Peyer's patch (tissue), 4 donors: Measurements from ENCODE around the gene FOSL1. TPM values are rescaled to one million over a fixed set of nuclear protein-coding genes. Genes with fewer than 3 reads are reported as not detected.
"Not testable (repeated sequence)": the region's sequence is repeated elsewhere in the genome, so short reads cannot be mapped to it uniquely, and the experiment has no call there.

Experiments
- DNase-seq, 3 donors: peaks; one replicate each; pipeline ENCODE4 v3.0.0-alpha.2; 2017 to 2019
- H3K27ac ChIP-seq, 4 donors: fragments of 200-600 bp; sonication (generic); one replicate each; pipeline ENCODE4 v1.5.1; 2016 to 2019
- H3K27me3 ChIP-seq, 2 donors: fragments of 200-600 bp; sonication (generic); one replicate each; pipeline ENCODE4 v1.5.1; 2019
- H3K36me3 ChIP-seq, 3 donors: fragments of 200-600 bp; sonication (generic); one replicate each; pipeline ENCODE4 v1.5.1; 2016 to 2019
- H3K4me1 ChIP-seq, 4 donors: fragments of 200-600 bp; sonication (generic); one replicate each; pipeline ENCODE4 v1.5.1; 2016 to 2019
- H3K4me3 ChIP-seq, 4 donors: fragments of 200-600 bp; sonication (generic); 1 replicate in 3 of 4; 2 replicates in 1 of 4; pipeline ENCODE4 v1.5.1; 2016 to 2019; ENCODE audit warnings: mild to moderate bottlenecking in 1 of 4
- H3K9me3 ChIP-seq, 4 donors: fragments of 200-600 bp; sonication (generic); one replicate each; pipeline ENCODE4 v1.5.1; 2016 to 2019; ENCODE audit warnings: mild to moderate bottlenecking in 1 of 4
- POLR2A ChIP-seq, 2 donors: fragments of 450-650 bp; IDR thresholded peaks; one replicate each; pipeline ENCODE4 v1.5.1; 2017; ENCODE audit warnings: antibody characterized with exemption in 2 of 2, mild to moderate bottlenecking in 2 of 2, moderate library complexity in 2 of 2
- total RNA-seq, 4 donors: library from RNA; depleted of rRNA; stranded (reverse); fragments of >200 nt; gene quantifications; one replicate each; pipeline ENCODE4 v1.1.0, GENCODE V29; 2016
- TF ChIP-seq, protein P1 (sequence below), 6 experiments: fragments of 450-650 bp in 4 of 6; fragments of 200-600 bp in 2 of 6; sonication (generic) in 1 of 6; IDR thresholded peaks; one replicate each; pipeline ENCODE4 v1.5.1; 2017 to 2019; ENCODE audit warnings: antibody characterized with exemption in 6 of 6, mild to moderate bottlenecking in 3 of 6, moderate library complexity in 1 of 6

The FOSL1 gene
- total RNA-seq, 4 donors from 2014 or later, result 1.5 to 7.4 (median 1.7) TPM; not detected in 1

DNA sequence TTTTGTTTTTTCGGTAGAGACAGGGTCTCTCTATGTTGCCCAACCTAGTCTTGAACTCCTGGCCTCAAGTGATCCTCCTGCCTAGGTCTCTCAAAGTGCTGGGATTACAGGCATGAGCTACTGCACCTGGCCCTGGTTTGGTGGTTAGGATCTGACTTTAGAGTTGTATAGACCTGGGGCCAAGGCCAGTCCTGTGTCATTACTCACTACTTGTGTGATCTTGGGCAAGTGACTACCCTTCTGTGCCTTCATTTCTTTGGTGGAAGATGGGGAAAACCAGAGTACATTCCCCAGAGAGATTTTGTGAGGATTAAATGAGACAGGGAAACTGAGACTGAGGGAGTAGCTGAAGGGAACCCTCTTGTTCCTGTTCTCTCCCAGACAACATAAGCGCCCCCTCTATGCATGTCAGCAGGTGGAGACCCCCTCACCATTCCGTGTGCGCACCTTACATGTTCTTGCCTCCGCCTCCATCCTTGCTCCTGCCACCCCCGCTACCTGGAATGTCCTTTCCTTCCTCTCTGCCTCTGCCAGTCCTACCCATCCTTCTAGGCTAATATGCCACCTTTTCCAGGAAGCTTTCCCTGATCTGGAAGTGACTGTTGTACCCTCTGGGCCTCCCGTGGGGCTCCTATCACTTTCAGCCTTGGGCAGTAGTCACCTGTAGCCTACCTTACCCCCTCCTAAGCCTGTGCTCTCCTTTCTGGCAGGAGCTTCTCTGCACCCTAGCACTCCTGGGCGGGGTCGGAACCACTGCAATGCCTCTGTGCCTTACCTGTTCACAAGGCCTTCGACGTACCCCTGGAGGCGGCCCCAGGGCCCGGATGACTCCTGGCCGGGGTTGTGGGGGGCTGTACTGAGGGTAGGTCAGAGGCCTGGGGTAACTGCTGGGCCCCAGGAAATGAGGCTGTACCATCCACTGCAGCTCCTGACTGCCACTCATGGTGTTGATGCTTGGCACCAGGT is 3.9 kb downstream of the FOSL1 start:
- Histone ChIP-seq H3K27me3 (peaks cover 0 to 5% of the 10 kb centered on the region in 2 donors), H3K4me1 (peaks cover 10 to 46% (median 36%) of the 10 kb centered on the region in 4 donors), H3K27ac (no peak overlapping the region), H3K4me3 (no peak overlapping the region), H3K9me3 (no peaks in the 10 kb centered on the region), H3K36me3 (no peaks in the 10 kb centered on the region)
- DNase-seq, result no peak
- TF ChIP-seq, protein P1, sequence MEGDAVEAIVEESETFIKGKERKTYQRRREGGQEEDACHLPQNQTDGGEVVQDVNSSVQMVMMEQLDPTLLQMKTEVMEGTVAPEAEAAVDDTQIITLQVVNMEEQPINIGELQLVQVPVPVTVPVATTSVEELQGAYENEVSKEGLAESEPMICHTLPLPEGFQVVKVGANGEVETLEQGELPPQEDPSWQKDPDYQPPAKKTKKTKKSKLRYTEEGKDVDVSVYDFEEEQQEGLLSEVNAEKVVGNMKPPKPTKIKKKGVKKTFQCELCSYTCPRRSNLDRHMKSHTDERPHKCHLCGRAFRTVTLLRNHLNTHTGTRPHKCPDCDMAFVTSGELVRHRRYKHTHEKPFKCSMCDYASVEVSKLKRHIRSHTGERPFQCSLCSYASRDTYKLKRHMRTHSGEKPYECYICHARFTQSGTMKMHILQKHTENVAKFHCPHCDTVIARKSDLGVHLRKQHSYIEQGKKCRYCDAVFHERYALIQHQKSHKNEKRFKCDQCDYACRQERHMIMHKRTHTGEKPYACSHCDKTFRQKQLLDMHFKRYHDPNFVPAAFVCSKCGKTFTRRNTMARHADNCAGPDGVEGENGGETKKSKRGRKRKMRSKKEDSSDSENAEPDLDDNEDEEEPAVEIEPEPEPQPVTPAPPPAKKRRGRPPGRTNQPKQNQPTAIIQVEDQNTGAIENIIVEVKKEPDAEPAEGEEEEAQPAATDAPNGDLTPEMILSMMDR (IDR thresholded peaks at IDR 0.05), result no peak
- TF ChIP-seq POLR2A (IDR thresholded peaks at IDR 0.05), result no peak

DNA sequence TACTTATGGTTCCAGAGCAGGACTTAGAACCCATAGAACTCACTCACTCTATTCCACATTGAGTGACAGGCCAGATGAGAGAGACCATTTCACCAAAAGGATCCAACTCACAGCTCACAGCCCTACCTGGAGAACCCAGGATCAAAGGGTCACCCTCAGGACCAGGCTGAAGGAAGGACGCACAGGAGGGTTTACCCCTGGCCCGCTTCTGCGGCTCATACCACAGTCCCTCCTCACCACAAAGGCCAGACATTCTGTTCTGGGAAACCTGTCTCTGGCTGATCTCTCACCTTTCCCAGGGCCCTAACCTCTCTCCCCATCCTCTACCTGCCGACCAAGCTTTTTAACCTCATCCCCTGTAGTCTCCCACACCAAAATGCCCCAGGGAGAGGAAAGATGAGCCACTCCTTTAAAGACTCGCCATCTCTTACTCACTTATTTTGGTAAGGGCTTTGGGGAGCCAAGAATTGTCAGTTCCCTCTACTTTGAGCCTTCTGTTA is 4.7 kb downstream of the FOSL1 start:
- H3K36me3 ChIP-seq, result no peaks in the 10 kb centered on the region
- no peak overlapping the region for H3K4me3 ChIP-seq
- no peak for DNase-seq
- TF ChIP-seq POLR2A (IDR thresholded peaks at IDR 0.05), result no peak
- TF ChIP-seq, protein P1 (IDR thresholded peaks at IDR 0.05), result no peak
- H3K27ac ChIP-seq, result no peak overlapping the region
- H3K9me3 ChIP-seq, result no peaks in the 10 kb centered on the region
- H3K4me1 ChIP-seq, result peaks cover 10 to 49% (median 37%) of the 10 kb centered on the region in 4 donors
- H3K27me3 ChIP-seq, result peaks cover 0 to 5% of the 10 kb centered on the region in 2 donors

DNA sequence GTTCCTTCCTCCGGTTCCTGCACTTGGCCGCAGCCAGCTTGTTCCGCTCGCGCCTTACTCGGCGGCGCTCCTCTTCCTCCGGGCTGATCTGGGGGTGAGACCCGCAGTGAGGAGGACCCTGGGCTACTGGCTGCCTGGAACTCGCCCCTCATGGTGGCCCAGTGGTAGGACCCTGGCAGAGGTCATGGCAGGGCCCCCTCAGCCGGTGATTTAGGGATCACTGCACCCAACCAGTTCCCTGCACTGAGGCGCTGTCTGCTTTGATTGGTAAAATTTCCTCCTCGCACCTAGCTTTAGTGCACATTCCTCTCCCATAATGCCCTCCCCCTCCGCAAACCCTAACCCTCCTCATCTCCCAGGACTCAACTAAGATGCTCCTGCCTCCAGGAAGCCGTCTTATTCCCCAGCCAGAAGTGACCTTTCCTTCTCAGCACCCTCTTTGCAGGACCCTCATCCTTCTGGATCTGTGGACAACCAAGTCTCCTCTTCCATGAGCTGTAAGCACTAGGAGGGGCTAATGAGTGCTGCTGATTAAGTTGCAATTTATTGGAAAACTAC is 6.1 kb downstream of the FOSL1 start:
- no peaks in the 10 kb centered on the region for H3K27me3 ChIP-seq

DNA sequence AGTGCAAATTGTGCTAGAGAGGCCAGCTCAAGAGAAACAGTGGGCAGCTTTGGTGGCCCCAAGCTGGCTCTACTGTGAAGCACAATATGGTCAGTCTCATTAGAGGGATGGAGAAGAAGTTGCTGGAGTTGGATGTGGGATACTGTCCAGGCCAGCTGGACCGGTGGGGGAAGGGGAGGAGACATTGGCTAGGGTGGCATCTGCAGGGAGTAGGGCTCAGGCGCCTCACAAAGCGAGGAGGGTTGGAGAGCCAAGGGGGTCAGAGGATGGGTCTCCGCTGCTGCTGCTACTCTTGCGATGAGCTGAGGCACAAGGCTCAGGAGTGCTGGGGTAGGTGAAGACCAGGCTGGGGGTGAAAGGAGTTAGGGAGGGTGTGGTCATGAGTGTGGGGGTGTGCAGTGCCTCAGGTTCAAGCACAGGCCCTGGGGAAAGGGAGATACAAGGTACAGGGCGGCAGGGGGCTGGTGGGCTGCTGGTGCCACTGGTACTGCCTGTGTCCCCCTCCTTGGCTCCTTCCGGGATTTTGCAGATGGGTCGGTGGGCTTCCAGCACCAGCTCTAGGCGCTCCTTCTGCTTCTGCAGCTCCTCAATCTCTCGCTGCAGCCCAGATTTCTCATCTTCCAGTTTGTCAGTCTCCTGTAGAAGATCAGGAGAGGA is 7.4 kb downstream of the FOSL1 start:
- Histone ChIP-seq H3K4me3 (no peak overlapping the region), H3K27ac (peak overlapping the region; percentile 74 to 99 (median 93)), H3K4me1 (peaks cover 0 to 48% (median 32%) of the 10 kb centered on the region in 4 donors), H3K36me3 (no peaks in the 10 kb centered on the region), H3K9me3 (no peaks in the 10 kb centered on the region), H3K27me3 (no peaks in the 10 kb centered on the region)
- DNase-seq, result no peak
- no peak for TF ChIP-seq POLR2A (IDR thresholded peaks at IDR 0.05)
- TF ChIP-seq, protein P1 (IDR thresholded peaks at IDR 0.05), result no peak

More for the DNA sequence above, 6.1 kb downstream of the FOSL1 start:
- Histone ChIP-seq H3K4me3 (peak overlapping the region; percentile 21 to 34 (median 29)), H3K36me3 (no peaks in the 10 kb centered on the region), H3K4me1 (peaks cover 2 to 46% (median 32%) of the 10 kb centered on the region in 4 donors), H3K27ac (peak overlapping the region; percentile 74 to 99 (median 83)), H3K9me3 (no peaks in the 10 kb centered on the region)
- peak in 2 of 3 donors; percentile 70 to 82 for DNase-seq
- TF ChIP-seq, protein P1 (IDR thresholded peaks at IDR 0.05), result no peak
- no peak for TF ChIP-seq POLR2A (IDR thresholded peaks at IDR 0.05)

DNA sequence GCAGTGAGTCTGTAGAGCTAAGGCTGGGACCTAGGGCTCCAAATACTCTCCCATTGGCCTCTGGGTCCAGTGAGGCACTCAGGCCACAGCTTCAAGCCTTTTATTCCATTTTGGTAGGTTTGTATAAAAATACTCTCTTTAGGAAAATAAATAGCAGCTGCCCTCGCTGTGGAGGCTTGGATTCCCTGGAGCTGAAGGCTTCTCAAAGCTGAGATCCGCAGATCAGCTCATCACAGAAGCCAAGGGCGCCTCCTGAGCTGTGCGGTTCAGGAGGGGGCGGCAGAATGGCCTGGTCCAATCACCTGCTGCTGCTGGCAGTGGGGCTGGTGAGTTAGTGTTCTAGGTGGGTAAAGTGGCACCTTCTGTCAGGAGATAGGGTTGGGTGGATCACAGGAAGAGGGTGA is 8.0 kb downstream of the FOSL1 start:
- Histone ChIP-seq H3K27ac (peak overlapping the region; percentile 89 to 99 (median 93)), H3K4me3 (peak overlapping the region; percentile 63 to 75 (median 71)), H3K4me1 (peaks cover 0 to 54% (median 33%) of the 10 kb centered on the region in 4 donors)
- not testable (repeated sequence) for H3K9me3 ChIP-seq, DNase-seq, H3K27me3 ChIP-seq, H3K36me3 ChIP-seq
